ENCODE data around the gene DPF3.

The DPF3 gene

DNA sequence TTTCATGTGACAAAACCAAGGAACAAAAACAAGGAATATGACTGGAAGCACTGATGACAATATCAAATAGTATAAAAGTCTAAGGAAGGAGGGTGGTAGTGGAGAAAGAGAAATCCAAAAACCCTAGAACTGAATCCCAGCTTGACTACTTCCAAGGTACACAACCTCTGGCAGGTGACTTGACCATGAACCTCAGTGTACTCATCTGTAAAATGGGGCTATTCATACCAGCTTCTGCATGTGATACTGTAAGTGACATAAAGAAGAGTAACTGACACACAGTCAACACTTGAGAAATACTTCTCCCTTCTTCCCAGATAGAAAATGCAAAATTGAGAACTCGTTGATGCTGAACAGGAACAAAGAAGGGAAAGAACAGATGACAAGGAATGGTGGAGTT lies 10.3 kb upstream of the DPF3 start:
- DNase-seq, result no peak

DNA sequence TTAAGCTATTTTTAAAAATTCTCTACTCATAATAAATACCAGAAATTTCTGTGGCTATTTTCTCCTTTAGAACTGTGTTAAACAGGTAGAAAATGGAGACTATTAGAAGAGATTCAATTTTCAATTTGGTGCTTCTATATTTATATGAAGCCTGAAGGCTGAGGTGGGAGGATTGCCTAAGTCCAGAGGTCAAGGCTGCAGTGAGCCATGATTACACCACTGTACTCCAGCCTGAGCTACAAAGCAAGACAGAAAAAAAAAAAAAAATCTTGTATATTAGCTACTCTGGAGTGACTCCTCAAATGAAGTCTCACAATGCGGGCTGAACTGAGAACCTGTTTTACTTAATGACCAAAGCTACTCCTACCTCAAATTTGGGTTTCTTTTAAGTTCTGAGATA lies 9.8 kb upstream of the DPF3 start:
- no peak for DNase-seq

DNA sequence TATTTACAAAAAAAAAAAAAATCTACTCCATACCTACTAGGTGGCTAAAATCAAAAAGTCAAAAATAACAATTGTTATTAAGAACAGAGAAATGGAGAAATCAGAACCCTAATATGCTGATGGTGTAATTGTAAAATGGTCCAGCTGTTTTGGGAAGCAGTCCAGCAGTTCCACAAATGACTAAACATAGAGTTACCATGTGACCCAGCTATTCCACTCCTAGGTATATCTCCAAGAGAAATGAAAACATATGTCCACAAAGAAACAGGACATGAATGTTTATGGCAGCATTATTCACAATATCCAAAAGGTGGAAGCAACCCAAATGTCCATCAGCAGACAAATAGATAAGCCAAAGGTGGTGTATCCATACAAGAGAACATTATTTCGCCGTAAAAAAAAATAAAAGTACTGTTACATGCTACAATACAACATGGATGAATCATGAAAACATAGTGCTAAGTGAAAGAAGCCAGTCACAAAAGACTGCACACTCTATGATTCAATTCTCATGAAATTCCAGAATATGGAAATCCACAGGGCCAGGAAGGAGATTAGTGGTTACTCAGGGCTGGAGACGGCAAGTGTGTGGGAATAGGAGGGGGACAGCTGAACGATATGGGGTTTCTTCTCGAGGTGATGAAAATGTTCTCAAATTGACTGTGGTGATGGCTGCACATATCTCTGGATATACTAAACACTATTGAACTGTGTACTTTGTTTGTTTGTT lies 9.1 kb upstream of the DPF3 start:
- DNase-seq, result no peak

DNA sequence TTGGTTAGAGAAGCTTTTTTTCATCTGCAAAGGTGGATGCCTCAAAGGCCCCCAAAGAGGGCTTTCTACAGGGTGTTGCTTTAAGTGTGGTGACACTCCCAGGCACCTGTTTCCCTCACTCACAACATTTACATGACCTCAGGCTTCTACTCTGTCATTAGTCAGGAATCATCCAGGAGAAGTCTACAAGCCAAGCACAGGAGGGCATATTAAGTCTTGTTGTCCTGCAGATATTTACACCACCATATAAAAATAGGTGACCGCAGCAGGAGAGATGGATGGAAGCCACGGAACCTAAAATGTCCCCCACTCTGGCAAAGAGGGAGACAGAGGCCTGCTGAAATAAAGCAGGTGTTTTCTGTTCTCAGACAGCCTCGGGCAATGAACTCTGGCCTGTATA lies 7.5 kb upstream of the DPF3 start:
- DNase-seq, result no peak

DNA sequence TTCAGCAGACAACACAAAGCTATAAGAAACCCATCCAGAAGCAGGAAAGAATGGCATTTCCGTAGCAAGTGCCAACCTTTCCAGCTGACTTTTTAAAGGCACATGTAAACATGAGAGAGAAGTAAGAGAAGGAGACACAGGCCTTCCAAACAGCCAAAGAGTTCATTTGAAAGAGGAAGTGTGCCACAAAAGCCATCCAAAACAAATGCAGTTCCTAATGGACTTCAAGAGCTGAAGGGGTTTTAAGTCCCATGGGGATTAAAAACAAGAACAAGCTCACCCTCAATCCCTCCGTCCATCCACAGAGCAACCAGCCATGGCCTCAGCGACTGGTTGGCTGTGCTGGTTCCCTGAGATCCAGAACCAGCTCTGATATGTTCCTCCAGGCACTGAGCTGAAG lies 4.5 kb upstream of the DPF3 start:
- no peak for DNase-seq

DNA sequence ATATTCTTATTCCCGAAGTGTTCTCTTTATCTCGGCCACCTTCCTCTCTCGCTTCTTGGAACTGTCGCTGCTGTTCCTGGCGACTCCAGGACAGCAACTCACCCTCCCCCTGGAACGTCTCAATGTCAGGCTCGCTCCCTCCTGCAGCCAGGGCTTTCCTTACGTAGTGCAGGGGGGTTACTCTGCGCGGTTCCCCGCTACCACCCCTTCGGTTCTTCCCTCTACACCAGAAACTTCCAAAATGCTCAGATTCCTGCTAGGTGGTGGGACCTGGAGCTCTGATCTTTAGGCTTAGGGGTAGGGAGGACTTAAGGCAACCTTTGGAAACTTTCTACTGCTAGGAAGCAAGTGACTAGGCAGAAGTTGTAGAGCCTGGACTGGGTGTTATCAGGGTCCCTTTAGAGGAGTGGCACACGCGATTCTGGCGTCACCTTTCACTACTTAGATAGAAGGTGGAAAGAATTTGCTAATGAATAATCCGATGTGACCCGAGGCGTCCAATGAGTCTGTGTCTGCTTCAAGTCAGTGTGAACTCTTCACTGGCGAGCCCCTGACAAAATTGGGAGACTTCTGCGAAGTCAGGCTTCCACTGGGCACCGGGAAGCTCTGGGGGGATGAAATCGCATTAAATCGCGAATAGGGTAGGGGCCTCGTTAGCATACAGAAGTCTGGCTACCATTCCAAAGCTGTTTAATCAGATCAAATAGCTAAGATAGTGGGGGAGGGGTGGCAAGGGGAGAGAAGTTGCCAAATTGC lies 900 bp upstream of the DPF3 start:
- no peak for DNase-seq

DNA sequence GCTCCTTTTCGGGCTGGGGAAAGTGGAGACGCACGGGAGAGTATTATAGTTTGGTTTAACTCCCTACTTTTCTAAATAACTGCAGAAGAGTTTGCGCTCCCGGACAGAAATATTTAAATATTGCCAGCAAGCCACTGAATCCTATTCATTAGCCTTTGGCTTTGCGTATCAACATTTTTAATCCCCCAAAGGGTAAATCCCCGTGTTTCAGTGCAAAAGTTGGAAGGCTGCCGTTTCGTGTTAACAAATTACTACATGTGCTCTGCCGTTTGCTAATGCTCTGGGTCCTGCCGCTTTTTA lies 372 bp upstream of the DPF3 start:
- DNase-seq, result no peak

DNA sequence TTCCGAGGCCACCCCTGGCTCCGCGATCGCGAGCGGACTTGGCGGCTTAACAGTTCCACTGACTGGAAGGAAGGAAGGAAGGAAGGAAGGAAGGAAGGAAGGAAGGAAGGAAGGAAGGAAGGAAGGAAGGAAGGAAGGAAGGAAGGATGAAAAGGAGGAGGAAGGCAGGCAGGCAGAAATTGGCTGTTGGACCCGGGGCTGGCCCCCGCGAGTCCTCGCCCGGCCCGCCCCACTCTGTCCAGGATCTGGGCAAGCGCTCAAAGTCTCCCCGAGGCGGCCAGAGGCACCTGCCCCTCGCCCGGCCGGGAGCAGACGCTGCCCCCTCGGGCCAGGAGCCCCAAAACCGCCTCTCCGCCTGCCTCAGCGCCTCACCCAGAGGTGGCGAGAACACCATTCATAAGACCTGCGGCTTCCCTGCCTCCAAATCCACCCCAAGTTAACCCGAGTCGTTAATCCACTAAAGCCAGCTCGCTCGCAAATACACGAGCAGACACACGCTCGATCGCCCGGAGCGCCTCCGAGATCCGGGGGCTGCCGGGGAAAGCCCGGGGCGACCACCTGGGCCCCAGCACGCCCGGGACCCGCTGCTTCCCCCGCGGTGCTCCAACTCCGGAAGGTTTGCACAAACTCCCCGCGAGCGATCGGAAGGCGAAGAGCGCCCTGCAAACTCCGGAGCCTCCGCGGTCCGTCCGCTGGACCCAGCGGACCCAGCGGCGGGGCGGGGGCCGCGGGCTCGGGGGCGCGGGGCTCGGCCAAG lies 844 bp downstream of the DPF3 start:
- no peak for DNase-seq

DNA sequence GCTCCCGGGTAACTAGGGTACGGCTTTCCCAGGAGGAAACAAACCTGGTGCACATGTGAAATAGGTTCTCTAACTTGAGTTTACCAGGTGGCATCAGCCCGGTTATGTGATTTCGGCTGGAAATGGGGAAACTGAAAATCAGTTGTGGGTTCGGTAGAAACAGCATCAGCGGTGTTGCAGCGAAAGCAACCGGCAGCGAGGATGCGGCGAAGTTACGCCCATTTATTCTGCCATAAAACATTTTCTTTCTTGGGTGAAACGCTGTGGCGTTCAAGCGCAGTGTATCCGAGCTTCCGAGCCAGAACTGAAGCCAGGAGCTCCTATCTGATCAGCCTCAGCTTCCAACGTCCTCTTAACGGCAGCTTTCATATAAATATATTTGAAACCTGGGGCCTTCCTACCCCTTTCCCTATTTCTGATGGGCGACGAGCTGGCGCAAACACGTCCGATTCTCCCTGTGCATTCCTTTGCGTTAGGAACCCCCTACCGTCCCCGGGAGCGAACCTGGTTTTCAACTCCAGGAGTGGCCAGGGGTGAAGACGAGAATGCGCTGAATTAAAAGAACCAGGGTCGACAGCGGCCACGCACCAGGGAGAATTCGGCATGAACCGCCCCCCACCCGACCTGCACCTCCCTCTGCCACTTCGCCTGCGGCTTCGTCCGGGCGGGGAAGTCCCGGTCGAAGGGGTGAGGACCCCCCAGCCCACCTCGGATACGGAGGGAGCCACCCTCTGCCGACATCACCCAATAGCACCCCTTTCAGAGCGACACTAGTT lies 1.6 kb downstream of the DPF3 start:
- DNase-seq, result no peak

DNA sequence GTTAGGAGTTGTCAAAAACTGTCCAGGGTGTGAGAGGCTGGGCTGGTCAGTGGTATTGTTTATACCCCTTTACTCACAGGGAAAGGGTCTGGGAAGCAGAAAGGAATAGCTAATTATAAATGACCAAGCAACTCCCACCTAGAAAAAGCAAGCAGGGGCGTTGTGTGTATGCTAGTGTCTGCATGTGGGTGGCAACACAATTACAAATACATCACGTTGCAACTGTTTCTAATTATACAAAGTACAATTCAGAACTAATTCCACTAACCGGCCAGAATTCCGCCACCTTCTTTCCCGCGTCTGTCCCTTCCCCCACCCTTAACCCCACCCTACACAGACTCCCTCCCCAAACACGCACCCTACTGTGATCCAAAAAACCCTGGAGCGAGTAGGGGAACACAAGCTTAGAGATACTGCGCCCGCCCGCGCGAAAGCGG lies 2.2 kb downstream of the DPF3 start:
- DNase-seq, result no peak

DNA sequence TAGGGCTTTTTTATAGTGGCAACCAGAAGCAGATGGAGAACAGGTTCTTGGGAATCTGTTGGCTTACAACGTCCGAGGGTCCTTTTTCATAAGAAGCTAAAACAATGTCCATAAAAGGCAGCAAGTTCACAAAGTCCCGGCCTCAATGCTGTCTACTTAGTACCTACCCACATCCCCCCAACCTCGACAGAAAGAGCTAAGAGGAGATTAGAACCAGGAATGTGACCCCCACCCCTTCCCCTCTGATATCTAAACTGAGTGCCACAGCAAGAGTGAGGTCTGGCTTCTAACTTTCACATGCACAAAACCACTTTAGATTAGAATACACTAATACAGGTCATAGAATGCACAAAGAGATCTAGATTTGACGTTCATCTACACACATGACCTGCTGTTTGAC lies 4.5 kb downstream of the DPF3 start:
- DNase-seq, result no peak

DNA sequence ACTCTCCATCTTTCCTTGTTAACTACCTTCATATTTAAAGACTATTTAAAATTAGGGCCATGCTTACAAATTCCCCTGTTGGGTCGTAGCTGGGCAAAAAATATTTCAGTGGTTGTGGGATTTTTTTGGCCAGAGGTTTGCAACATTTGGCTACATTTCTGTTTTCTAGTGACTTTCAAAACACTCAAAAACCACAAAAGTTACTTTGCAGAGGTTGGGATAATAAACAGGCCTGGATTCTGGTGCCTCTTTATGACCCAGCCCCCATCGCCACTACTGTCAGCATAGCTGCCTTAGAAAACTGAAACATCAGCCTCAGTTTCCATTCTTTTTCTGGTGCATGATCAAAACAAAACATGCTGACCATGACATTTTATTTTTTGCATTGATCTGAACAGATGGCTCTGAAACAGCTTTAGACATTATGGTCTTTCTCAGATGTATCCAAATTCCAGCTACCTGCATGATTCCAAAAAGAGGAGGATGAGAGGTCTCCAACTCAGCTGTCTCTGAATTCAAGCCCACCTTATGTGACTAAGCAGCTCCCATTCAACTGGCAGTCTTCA lies 5.2 kb downstream of the DPF3 start:
- DNase-seq, result no peak

DNA sequence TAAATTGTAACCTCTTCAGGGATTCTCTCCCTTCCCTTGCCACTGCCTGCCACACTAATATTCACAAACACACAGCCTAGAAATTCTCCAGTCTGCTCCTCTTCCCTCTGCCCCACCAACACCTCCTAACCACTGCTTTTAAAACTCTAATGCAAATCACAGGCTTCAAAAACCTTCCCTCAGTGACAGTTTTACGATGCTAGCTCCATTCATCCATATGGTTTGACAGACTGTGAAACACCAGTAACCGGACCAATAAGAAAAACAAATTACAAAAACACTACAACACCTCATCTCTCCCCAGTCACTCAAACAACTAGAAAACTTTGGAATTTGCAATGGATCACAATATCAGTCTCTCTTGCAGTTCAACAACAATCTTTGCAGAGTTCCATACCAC lies 5.7 kb downstream of the DPF3 start:
- DNase-seq, result no peak

DNA sequence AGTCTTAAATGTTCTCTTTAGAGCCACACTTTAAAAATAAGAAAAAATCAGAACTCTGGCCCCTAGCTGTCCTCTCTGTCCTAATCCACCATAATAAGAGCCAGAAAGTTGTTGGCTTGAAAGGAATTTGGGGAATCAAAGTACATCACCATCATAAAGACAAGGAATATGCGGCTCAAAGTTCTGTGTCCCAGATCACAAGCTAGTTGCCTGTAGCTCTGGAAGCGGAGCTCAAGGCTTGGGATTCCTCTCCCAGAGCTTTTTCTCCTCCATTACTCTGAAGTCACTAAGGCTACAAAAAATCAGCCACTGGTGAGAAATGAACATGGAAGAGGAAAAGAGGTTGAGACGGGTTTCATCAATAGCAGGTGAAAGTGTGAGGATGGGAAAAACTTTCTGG lies 6.4 kb downstream of the DPF3 start:
- no peak for DNase-seq

DNA sequence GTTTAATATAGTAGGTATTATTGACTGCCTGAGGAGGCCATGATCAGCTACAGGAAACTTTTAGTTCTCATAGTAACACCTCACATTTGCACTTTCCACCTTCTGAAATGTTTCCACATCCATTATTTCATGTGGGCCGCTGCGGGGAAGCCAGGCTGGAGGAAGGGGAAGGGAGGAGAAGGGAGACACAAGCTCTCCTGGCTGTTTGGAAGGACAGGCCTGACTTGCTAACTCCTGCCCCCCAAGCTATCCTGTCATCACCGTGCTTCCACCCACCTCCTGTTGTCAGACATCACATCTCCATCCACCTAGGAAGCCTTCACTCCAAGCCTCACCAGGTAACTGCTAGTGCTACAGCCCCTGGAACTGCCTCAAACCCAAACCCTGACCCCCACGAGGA lies 9.5 kb downstream of the DPF3 start:
- DNase-seq, result no peak

DNA sequence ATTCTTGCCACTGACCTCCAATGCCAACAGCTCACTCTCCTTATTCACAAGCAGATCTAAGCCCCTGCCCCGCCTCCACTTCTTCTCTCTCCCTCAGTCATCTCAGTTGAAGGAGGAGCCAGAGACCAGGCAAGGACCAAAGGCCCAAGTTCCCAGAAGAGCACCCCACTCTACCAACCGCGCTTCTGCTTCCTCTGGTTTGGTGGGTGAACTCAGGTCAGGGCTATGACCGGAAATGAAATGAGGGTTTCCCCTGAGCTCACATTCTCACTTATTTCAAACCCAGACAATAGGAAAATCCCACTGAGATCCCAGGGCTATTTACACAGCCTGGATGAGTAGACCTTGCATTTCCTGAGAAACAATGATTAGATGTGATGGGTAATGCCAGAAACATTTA lies 9.9 kb downstream of the DPF3 start:
- no peak for DNase-seq

DNA sequence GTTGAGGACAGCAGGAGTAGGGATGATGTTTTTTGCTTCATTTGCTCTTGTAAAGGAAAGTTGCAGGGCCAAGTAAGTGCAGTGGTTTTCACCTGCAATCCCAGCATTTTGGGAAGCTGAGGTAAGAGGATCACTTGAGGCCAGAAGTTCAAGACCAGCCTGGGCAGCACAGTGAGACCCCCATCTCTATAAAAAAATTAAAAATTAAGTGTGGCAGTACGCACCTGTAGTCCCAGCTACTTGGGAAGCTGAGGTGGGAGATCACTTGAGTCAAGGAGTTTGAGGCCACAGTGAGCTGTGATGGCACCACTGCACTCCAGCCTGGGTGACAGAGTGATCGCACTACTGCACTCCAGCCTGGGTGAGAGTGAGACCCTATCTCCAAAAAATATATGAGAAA lies 10.8 kb downstream of the DPF3 start:
- DNase-seq, result no peak

DNA sequence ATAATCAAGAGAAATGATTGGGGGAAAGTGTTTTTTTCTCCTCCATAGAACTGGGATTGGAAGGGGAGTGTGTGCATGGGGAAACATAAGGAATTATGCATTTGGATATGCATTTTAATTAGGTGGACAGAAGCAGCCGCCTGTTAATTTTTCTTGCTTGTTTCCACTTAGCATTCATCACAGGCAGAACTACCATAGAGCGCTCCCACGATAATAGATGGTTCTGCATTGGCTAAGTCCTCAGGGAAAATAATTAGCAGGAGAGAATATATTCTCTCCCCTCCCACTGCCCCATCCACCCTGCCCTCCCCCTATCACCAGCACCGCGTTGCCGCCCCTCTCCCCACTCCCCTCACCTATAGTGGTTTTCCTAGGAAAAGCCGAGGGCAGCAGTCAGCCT lies 11.4 kb downstream of the DPF3 start:
- no peak for DNase-seq

DNA sequence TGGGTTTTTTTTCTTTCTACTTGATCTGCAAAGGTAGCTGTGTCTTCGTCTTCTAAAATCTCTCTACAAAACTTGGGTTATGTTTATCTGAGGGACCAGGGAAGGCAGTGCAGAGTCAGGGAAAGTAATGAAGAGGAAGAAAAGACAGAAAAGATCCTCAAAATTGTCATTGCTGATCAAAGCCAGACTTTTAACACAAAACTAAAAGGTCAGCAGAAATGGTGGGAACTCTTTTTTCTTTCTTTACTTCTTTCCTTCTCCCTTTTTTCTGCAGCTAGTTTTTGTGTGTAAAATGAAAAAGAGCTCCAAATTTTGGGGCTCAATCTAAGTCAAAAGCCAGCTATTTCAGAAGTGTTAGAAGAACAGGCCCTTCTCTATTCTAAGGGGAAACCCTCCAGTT lies 11.9 kb downstream of the DPF3 start:
- DNase-seq, result no peak

DNA sequence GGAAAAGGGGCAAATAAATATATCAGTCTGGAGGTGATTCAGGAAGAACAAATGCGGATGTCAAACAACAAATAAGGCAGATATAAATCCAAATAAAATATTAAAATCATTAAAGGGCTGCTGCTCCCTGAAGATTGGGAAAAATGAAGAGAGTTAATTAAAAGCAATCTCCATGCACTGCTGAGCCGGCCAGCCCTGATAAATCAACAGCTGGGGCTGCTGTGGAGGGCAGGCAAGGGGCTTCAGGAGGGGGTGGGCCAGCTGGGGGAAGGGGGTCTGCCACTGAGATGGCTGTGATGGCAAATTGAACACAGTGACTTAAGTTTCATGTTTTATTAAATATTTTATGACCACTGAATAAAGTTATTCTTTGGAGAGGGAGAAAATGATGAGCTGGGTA lies 12.4 kb downstream of the DPF3 start:
- no peak for DNase-seq

DNA sequence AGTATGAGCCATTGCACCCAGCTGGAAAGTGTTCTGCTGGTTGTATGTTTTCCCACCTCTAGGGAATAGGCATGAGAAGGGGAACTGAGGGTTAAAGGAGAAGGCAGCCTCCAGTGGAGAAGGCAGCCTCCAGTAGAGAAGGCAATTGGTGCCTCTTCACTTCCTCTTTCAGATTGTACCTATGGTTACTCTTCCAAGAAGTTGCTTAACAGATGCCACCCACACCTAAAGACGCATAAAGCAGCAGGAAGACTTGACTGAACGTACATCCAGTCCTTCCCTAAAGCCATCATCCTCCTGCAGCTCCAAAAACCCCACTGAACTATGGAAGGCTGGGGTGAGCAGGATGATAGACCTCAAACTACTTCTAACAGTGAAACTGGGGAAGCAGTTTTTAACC lies 13.1 kb downstream of the DPF3 start:
- no peak for DNase-seq

DNA sequence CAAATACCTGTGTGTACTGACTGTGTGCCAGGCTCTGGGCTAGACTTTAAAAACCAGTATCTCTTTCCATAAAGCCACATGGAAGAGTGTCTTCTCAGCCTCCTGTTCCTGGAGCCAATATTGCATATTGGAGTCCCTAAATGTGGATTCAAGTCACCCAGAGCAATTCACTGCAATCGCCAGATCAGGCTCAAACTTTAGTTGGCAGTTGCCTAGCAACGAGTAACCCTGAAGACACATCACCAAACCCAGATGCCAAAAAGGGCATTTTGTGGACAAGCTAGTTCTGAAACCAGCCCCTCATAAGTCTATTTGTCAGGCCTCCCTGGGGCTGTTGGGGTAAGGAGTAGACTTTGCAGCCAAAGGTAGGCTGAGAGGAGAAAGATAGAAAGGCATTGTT lies 13.7 kb downstream of the DPF3 start:
- no peak for DNase-seq

DNA sequence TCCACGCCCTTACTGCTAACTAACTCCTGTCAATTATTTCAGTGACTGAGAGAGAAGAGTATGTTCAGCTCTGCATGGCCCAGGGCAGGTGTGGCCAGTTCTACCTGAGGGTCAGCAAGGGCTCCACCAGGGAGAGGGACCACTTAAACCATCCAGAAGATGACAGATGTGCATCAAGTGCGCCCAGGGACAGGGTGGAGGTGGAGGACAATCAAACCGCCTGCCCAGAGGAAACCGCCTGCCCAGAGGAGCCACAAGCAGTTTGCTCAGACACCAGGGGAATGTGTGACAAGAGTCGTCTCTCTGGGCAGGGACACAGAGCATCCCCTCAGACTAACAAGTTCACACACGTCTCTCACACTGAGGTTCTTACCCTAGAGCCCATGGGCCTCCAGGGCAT lies 14.5 kb downstream of the DPF3 start:
- no peak for DNase-seq
